Measurements from ENCODE around the gene STK40.

The STK40 gene

DNA sequence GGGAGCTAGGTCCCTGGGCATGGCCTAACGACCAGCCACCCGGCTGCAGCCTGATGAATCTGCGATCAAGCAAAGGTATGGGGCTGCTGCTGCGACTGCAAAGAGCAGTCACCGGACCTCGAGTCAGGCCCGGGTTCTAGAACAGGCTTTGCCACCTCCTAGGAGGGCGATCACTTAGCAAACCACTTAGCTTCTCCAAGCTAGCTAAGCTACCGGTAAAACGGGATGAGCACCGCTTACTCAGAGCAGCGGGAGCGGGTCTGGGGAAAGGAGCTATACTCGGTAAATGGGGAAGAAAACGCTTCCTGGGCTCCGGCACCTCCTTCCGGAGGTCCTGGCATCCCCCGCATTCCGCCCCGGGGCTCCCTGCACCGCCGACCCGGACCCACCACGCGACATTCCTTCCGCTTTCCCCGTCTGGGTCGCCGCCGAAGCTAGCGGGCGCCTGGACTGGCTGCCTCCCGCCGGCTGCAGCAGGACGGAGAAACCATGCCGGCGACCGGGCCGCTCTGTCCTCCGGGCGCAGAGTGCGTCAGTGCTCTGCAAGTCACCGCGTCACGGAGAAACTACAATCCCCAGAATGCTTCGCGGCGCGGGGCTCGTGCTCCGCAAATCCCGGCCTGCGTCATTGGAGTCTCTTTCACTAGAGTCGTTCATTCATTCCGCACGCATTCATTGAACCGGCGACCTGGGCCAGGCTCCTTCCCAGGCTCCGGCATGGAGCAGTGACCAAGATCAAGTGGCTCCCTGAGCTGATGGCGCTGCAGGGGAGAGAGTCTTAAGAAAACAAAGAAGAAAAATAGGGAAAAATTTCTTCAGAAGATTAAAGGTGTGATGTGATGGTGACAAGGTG is 11.9 kb upstream of the STK40 start, which contains the start of gene LSM10:
Gene LSM10, minus strand, starts transcription at position 531 of the 853 bp plus-strand sequence. CDS start 3,779 bp downstream, outside the sequence.
- DNase-seq: peak; percentile 92

DNA sequence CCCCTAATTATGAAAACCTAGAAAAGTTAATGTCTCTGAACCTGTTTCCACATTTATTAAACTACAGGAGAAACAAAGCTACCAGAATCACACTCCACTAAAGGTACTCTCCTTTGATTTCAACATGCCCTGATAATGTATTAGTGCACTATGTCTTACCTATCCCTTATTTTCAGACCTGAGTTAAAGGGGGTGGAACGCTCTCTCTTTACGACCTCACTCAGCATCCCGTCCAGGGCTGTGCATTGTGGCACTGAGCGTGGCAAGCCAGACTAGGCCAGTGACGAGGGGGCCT is 11.3 kb upstream of the STK40 start:
- DNase-seq: no peak

DNA sequence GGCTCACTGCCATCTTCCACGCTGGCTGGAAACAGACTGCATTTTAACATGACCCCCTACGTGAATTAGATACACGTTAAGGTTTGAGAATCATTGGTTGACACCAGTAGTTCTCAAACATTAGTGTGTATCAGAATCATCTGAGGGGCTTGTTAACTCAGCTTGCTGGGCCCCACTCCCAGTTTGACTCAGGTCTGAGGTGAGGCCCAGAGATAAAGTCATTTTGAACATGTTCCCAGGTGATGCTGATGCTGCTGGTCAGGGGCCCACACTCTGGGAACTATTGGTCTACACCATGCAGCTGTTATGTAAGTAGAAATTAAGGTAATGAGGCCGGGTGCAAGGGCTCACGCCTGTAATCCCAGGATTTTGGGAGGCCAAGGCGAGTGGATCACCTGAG is 10.6 kb upstream of the STK40 start:
- DNase-seq: no peak

DNA sequence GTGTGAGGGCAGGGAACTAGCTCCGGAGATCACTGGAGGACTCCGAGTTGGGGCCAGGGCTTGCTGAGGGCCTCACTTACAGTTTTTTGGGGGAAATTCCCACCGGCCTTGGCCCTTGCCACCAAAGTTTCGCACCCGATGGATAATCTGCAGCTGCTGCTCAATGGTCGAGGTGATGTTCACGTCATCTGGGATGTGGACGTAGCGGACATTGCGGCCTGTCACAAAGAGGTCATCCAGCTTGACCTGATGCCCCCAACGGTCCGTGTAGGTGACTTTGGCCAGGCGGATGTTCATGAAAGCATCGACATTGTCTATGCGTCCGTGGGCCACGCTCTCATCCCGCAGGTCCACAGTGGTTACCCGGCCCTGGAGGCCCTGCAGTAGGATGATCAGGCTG is 8.0 kb upstream of the STK40 start:
- DNase-seq: no peak

DNA sequence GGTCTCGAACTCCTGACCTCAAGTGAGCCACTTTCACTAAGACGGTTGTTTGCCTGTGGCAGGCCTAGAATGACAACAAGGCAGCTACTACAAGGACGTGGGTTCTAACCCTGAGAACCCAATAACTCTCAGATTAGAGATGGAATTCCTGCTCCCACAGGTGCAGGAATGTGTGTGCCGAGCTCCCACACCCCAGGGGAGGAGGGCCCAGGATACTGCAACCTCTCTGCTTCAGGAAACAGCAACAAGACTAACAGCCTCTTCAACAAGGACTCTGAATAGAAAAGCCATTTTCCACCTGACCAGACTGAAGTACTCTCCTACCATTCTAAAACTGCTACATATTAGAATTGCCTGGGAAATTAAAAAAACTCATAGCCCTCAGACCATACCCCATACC is 7.1 kb upstream of the STK40 start:
- DNase-seq: no peak

DNA sequence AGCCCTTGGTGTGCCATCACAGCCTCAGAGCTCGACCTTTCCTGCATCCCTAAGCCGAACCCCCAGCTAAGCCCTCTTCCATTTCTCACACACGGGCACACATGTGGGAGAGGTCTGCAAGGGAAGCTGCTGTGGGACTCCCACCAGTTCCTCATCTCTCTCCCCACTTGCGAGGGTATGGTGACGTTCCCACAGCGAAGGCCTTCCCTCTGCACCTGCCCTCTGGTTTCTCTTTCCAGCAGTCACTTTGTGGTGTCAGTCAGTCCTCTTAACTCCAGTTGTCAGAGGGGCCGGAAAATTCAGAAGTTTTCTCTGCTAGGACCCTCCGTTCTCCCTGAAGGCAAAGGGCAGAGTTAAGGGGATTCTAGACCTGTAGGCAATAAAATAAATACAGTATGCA is 5.5 kb upstream of the STK40 start:
- no peak for DNase-seq

DNA sequence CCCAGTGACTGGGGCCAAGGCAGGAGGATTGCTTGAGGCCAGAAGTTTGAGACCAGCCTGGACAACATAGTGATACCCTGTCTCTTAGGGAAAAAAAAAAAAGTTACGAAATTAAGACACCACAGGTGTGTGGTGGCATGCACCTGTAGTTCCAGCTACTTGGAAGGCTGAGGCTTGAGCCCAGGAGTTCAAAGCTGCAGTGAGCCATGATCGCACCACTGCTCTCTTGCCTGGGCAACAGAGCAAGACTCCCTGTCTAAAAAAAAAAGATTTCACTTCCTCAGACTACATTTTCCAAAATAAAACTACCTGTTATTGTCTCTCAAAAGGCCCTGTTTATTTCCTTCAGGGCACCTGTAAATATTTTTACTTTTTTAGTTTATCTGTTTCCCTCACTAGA is 4.7 kb upstream of the STK40 start:
- no peak for DNase-seq

DNA sequence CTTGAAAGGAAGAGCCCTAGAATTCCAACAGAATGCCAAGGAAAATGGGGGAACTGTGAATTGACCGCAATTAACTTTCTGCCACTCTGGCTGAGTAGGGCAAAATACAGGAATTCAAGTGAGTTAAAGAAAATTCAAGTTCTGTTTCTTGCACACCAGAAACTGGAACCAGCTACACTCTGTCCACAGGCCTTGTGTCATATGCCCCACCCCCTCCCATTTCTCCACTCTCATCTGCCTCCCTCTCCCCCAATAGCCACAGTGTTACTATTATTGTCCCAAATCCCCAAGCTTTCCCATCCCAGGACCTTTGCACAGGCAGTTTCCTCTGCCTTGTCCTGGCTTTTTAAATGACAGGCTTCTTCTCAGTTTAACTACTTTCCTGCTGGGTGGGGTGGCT is 4.3 kb upstream of the STK40 start:
- no peak for DNase-seq

DNA sequence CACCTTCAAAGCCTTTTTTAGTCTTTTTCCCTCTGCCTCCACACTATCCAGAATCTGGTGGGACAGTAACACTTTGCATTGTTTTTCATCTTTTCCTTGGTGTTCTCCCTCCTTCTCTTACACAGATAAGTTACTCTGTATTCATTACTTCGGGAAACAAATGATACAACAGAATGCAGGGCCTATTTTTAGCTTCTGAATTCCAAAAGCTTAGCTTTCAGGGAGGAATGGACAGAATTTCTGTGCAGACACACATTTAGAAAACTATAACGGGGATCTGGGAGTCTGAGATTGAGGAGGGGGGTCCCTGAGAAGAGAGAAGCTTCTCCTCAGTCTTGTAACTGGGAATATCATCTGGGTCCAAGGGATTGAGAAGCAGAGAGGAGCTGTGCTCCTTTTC is 3.5 kb upstream of the STK40 start:
- no peak for DNase-seq

DNA sequence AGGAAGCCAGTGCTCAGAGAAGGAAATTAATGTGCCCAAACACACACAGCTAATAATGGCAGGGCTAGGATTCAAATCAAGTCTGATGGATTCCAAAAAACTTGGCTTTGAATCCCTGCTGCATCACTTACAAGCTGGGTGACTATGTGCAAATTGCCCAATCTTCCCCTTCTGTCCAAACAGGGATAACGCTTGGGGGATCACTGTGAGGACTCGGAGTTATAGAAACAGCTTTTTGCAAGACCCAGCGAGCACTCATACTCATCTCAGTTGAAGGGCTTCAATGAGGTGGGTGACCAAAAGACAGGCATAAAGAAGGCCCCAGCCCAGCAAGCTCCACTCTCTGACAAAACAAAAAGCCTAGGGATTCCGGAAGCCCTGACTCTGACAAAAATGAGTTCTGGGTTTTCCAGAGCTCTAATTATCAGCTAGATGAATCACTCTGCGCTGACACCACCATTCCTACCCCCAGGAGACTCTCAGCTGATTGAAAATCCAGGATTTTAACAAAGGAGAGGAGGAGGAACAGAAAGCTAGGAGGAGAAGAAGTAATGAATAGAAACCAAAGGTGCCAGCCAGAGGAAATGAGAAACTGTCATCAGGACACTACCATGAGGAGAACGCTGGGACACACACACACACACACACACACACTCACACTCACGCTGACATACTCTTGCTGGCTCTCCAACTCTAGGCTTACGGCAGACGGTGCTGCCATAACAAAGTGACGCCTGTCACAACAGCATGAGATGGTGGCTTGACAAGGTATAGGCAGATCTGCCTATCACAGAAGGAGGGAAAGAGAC is 1.6 kb upstream of the STK40 start:
- DNase-seq: no peak

DNA sequence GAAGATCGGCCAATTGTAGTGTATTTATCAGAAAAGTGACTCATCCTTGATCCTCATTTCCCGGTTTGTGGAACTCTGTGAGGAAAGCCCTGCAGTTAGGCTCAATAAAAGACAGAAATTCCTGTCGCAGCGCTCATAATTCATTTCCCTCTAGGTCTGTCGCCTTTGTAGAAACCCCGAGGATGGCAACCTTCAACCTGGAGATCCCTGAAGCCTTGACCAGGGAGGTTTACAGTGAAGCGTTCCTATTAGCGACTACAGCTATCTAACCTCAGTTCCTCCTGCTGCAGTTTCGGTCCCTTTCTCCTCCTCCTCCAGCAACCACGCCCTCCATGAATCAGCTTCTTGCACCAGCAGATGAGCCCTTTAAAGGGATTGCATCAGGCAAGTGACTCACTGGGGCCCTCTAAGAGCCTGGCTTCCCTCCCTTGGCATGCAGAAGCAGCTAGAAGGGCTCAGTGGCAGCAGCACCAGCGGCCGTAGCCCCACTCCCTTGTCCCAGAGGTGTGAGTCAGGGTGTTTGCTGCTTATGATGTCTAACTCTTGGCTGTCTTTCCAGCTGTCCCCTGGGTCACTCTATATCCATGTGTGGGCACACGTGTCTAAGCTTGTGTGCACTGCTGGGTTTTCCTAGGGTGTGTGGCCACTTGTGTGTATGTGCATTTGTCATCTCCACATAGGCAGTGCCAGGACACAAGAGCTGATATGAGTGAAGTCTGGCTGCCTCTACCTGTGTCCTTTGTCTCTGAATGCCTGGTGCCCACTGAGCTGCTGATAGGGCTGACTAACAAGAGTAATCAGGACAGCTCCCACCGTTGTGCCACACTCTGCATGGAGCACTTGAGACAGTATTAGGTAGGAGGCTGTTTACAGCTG is 779 bp upstream of the STK40 start:
- peak; percentile 93 for DNase-seq

DNA sequence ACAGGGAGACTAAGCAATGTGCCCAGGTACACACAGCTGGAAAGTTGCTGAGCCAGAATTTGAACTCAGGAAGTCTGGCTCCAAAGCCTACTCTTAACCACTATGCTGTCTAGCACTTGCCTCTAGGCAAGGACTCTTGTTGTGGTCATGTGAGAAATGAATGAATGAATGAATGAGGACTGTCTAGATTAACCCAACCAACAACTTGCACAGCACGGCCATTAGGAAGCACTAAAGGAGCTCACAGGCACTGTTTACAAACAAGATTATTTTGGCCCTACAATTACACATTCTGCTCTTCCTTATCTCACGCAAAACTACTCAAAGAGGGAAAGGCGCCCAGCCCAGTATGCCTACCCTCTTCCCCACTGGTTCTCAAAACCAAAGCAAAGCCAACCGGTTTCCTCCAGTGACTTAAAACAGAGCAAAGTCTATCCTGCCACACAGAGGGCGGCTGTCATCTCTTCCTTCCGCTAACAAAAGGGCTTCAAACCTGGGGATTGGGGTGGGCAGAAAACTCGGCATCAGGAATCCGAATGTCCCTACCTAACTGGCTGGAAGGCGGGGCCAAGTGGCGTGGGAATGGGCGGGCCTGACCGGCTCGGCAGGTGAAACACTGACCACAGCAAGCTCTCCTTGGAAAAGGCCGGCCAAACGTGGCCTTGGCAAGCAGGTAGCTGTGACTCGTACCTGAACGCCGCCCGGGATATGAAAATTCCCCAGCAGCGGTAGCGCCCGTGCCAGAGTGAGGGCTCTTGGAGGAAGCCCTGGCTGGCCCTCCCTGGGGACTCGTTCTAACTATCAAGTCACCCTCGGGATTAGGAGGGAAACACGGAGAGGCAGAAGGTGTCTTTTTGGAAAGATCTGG is 948 bp downstream of the STK40 start:
- DNase-seq: peak; percentile 31

DNA sequence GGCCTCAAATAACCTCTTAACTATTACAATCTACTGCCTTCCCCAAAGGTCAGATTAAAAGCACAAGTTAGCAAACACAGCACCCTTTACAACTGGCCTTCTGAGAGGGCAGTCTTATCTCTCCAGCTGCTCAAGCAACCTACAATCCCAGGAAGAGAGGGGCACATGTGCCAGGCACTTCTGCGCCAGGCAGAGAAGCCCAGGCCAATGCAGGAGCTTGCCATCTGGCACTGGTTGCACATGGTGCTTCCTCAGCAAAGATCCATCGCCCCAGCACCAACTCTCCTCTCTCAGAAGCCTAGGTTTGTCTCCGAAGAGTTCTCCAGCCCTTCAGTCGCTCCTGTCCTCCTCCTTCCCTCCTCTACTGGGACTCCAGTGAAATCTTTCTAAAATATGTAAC is 2.5 kb downstream of the STK40 start:
- DNase-seq: no peak

DNA sequence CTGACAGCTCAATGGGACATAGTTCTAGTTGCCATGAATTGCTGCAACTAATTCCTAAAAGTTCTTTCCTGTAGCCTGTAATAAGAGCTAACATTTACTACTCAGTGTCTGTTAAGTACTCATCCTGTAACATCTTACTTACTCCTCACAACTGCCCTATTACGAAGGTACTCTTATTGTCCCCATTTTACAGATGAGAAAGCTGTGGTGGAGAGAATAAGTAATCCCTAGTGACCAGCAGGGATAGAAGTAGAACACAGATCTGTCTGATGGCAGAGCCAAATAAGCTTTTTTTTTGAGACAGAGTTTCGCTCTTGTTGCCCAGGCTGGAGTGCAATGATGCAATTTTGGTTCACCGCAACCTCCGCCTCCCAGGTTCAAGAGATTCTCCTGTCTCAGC is 3.1 kb downstream of the STK40 start:
- DNase-seq: no peak

DNA sequence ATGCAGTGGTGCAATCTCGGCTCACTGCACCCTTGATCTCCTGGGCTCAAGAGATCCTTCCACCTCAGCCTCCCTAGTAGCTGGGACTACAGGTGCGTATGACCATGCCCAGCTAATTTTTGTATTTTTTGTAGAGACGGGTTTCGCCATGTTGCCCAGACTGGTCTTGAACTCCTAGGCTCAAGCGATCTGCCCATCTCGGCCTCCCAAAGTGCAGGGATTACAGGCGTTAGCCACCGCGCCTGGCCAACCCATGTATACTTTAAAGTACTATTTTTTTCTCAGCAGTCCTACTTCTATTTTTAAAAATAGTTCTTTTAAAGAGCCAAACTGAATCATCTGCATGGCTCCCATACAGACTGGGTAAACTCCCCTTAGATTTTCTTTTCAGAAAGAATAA is 3.5 kb downstream of the STK40 start:
- DNase-seq: no peak

DNA sequence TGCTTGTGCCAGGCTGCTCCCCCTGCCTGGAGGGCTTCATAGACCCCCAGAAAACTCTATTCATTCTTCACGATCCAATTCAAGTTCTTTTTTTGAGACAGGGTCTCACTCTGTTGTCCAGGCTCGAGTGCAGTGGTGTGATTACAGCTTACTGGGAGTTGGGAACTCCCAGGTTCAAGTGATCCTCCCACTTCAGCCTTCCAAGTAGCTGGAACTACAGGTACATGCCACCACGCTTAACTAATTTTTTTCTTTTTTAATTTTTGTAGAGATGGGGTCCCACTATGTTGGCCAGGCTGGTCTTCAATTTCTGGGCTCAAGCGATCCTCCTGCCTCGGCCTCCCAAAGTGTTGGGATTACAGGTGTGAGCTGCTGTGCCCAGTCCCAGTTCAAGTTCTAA is 4.3 kb downstream of the STK40 start:
- no peak for DNase-seq

DNA sequence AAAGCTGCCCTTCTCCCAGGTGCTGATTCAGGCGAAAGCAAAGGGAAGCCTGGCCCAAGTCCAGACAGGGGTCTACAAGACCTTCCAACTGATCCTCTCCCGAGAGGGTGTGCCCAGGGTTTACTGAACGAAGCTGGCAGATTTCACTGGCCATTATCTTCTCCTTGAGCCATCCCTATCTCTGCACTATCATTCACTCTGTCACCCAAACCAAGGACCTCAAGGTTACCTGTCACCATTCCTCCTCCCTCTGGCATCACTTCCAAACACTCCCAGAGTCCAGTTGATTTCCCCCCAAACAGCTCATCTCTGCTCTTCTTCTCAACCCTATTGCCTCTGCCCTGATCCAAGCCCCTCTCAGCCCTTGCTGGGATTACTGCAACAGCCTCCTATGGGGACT is 4.9 kb downstream of the STK40 start:
- no peak for DNase-seq

DNA sequence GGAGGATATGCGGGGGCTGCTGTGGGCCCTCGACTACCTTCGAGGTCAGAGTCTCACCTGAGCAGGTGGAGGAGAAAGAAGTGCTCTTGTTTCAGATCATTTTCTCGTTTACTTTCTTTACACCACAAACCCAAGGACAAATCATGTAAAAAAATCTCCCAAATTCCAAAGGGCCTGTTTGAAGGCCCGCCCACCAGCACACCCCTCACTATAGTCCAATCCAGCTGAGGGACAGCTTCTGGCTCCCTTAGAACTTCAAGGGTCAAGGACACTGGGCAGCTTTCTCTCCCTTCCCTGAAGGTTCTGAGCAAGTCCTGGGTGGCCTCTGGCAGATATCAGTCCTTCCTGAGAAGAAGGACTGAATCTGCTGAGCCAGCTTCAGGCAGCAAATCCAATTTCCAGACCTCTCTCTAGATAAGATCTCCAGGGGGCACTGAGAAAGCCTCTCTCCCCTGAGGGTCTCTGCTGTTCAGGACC is 5.5 kb downstream of the STK40 start:
- DNase-seq: no peak

DNA sequence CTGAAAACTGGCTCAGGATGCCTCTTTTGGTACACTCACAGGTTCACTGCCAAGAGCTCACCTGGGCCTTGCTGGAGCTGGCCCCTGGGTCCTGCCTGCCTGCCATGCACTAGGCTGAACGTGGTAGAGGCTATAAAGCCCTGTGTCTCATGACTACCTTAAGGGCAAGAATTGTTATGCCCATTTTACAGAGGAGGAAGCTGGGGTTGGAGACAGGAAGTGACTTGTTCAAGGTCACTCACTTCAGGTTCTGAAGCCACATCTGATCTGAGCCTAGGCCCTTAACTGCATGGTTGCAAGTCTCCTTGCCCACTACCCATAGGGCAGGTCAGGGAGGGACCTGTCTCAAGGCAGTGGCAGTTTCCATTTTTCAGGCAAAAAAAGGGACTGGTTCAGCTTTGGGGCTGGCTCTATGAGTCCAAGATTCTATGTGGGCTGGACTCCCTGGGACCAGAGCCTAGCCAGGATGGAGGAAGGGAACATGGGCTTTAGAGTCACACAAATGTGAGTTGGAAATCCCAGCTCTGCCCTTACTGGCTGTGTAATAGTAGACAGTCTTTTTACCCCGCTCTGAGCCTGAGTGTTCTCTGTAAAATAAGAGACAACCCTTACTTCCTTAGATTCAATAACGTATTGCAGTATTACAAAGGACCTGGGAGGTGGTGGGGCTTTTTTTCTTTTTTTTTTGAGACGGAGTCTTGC is 7.8 kb downstream of the STK40 start:
- no peak for DNase-seq

DNA sequence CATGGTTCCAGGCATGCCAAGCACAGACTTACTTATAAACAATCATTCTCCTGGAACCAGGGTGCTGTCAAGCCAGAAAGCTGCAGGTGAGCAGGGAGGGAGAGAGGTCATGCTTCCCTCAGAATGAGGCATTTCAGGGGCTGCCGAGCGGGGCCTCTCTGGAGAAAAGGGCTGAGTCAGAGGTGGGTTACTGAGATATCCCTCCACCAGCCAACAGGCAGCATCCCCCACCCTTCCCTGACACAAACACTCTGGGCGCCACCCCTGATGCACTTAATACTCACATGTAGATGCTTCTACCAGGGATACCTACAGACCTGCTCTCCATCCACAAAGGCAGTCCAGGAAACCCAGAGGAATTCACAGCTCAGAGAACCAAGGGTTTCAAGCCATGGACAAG is 13.1 kb downstream of the STK40 start:
- no peak for DNase-seq

DNA sequence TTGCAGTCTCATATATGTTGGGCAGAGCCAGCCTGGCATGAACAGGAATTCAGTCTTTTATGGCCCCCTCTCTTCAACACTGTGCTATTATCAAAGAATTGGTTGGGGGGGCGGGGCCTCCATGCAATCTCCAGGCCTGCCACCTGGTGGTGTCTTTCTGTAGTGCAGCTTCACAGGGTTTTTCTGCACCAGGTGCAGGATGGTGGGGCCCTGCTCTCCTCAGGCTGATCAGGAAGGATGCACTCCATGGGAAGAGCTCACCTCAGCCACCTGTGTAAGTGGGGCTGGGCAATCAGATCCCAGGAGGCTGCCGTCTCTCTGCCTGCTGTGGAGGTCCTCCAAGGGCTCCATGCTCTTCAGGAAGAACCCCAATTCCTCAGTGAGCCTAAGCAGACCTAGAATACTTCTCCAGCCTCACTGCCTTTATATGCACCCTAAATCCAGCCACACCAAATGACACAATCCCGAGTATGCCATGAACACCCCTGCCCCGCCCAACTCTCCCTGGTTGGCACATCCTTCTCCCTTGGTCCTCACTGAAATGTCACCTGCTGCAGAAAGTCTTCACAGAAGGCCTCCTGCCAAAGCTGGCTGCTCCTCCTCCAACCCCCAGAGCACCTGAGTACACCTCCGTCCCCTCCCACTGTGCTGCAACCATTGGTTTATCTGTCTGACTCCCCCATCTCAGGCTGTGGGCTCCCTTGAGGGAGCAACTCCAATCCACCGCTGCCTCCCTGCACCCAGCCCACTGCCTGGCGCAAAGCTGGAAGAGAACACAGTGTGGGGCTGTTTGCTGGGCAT is 16.5 kb downstream of the STK40 start:
- DNase-seq: peak; percentile 86

Measured in activated naive CD4-positive, alpha-beta T cell treated with Interleukin-2 at 50 U/mL for 16 hours (primary cell).